ENCODE measurements around the gene MPC1L.
"Not testable (repeated sequence)": the region's sequence is repeated elsewhere in the genome, so short reads cannot be mapped to it uniquely, and the experiment has no call there.

The MPC1L gene

DNA sequence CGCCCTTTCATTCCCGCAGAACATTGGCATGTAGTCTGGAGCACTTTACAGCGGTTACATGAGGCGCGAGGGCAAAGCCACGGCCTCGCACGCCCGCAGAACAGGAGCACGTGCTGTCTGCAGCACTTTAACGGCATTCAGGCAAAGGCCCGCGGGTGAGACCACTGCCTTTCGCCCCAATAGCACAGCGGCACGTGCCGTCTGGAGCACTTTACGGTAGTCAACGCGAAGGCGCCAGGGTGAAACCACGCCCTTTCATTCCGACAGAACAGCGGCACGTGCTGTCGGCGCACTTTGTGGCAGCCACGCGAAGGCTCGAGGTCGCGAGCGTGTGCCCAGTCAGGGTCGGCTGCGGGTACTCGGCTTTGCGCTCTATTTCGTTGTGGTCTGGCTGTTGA, at the start of gene MPC1L:
Gene MPC1L (plus strand): TSS at position 290 of the 398 bp plus-strand sequence. CDS start 138 bp downstream, outside the sequence.
- no peak for DNase-seq (ENCODE audit: low read depth)

DNA sequence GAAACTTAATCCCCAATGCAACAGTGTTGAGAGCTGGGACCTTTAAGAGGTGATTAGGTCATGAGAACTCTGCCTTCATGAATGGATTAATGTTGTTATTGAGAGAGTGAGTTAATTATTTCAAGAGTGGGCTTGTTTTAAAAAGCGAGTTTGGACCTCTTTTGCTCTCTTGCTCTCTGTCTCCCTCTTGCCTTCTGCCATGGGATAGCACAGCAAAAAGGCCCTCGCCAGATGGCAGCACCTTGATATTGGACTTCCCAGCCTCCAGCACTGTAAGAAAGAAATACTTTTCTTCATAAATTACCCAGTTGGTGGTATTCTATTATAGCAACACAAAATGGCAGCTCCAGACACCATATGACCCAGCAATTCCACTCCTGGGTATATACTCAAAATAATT, 49.5 kb upstream of the MPC1L start:
- DNase-seq (ENCODE audit: low read depth), result no peak

DNA sequence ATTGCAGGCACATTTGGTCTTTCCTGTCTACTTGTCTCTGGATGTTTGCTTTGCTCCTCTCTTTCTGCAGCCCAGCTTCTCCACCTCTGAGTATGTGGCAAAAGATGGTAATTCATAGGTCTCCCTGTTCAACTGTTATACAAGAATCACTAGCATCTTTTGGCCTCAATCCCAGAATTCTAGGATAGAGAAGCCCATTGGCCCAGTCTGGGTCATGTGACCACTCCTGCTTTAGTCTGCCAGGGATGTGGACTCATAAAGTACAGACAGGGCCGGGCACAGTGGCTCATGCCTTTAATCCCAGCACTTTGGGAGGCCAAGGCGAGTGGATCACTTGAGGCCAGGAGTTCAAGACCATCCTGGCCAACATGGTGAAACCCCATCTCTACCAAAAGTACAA, 47.8 kb upstream of the MPC1L start:
- not testable (repeated sequence) for DNase-seq (ENCODE audit: low read depth)

DNA sequence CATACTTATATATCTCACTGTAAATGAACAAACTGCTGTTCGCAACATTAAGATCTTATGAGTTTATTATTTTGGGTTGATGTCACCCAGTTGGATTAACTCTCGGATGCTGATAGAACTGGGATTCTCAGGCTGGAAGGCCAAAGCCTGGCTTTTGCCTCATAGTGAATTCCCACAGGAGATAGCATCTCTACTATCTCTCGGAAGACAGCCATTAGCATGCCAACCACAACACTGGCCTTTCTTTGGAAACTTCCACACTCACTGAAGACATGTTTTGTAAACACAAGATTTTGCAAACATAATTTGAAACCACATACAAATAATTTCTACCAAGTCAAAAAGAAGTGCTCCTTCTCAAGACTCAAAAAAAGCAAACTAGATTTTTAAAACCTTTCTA, 46.9 kb upstream of the MPC1L start:
- DNase-seq (ENCODE audit: low read depth), result no peak

DNA sequence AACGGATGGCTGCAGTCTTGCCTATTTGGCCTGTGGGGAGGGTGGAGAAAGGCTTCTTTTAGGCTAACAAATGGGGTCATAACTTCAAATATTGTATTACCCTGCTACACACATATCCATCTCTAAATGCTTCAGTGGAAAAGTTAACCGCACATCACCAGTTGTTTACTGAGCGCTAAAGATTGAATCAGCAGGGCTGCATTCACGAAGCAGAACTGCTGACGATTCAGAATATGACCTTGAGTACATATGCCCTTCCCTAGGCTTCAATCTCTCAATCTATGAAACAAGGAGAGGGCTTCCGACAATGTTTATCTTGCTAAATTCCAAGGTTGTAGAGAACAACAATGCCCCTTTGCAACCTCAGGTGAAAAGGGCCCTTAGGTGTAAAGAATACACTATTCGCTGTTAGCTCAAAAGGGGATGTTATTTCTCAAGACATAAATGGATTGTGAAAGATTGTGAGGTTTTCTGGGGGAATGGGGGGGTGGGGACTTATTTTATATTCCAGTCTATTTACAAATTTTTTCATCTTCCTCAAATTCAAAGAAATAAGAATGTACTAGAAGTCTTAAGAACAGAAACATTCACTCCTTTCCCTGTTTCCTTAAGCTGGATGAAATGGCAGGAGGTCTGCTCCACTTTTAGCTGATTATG, 45.1 kb upstream of the MPC1L start:
- DNase-seq (ENCODE audit: low read depth), result no peak

DNA sequence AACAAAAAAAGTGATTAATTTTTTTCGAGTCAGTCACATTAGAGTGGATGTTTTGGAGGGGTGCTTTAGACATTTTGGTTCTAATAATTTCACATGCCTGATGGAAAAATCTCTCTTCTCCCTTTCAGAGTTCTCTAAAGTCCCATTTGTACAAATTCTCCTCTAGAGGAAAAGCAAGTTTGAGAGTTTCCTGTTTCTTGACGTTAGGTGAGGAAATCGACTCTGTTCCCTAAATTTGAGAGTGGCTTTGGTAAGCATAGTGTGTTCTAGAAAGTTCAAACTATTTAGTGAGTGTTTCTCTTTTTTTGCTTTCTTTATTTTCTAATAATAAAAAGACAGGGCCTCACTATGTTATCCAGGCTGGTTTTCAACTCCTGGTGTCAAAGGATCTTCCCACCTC, 44.1 kb upstream of the MPC1L start:
- no peak for DNase-seq (ENCODE audit: low read depth)

DNA sequence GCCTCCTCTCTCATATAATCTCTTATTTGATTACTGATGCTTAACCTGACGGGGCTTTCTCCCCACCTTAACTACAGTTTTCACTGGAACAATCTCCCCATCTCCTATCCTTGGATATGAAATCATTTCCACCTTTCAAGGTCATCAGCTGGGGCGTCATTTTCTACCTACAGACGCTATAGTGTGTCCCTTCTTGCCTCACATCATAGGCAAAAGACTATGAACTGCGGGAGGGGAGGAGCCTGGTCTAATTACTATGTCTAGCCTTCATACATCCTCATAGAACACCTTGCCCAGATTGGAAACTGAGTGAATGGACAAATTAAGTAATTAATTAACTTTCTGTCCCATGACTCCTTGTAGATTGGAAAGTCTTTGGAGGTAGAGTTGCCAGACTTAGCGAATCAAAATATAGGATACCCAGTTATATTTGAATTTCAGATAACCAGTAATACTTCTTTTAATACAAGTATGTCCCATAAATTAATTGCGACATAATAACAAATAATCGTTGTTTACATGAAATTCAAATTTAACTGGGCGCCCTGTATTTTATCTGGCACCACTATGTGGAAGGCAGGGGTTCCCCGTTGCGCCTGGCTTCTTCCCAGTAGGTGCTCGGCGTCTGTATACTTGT, 43.2 kb upstream of the MPC1L start:
- DNase-seq (ENCODE audit: low read depth), result no peak

DNA sequence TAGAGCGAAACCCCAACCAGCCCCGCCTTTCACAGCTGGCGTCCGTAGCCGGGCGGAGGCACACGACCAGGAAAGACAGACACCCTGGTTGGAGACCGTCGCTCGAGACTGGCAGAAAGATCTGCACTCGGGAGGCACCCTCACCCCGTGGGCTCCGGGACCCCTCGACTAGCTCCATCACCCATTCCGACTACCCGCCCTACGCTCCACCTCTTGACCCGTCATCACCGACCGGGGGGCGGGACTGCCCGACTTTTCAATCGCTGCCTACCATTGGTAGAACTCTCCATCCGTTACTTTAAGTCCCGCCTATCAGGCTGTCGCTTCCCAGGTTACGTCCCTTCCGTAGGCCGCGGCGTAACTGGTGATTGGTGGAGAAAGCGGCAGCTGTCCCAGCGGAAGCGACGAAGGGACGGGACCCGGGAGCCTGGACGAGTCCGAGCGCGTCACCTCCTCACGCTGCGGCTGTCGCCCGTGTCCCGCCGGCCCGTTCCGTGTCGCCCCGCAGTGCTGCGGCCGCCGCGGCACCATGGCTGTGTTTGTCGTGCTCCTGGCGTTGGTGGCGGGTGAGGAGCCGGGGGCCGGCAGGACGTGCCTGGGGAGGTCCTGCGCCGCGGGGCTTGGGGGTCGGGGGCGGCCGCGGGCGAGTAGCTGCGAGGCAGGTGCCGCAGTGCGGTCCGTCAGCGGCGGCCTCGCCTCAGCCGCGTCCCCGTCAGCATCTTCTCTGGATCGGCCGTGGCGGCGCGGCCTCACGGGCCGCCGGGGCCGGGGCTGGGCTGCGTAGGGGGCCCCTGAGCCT, 42.5 kb upstream of the MPC1L start, which contains the start of gene ATP6AP2:
Gene ATP6AP2 (plus strand): TSS at position 434 of the 799 bp plus-strand sequence. CDS start 96 bp downstream, at position 530.
- peak; percentile 76 for DNase-seq (ENCODE audit: low read depth)

DNA sequence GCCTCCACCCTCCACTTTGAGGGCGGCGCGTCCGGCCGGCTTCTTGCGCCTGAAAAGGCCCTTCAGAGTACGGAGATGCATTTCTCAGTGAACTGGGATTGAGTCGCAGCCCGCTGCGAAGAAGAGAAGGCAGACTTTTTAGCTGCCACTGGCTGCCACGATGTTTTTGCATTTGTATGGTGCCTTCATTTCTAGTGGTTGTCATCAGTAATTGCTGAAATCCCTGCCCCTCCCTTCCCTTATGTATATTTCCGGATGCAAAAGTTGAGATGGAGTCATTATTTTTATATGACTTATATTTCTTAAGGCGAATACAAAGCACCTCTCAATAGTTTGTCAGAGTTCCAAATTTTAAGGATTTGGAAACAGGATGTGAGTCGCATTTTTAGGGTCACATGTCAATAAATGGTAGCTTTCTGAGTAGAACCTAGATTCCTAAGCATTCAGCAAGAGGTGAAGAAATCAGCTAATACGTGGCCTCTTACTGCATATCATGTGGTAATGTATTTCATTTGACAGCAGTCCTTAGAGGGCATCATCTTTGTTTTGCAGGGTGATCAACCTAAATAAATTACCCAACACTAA, 41.8 kb upstream of the MPC1L start:
- DNase-seq (ENCODE audit: low read depth), result no peak

DNA sequence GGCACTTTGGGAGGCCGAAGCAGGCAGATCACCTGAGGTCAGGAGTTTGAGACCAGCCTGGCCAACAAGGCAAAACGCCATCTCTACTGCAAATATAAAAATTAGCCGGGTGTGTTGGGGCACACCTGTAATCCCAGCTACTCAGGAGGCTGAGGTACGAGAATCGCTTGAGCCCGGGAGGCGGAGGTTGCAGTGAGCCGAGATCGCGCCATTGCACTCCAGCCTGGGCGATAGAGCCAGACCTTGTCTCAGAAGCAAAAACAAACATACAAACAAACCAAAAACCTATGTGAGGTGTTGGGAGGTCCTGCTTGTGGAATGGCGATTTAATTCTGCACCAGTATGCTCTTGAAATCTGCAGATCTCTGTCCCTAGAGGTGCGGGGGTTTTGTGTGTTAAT, 41.0 kb upstream of the MPC1L start:
- DNase-seq (ENCODE audit: low read depth), result not testable (repeated sequence)

DNA sequence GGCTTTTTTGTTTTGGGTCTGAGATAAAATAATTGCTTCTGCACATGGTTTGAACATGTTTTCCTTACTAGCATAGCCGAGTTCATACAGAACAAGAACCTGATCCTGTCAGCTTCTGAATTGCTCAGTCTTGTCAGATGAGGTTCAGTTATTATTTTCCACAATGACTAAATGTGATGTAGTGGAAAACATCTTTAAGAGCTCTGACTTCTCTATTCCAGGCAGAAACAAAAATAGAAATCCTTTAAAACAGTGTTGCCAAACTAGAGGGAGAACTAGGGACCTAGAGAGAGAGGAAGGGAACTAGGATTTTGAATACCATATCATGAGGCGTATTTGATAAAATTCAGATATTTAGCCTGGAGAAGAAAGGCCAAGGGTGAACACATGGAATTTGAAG, 40.4 kb upstream of the MPC1L start:
- no peak for DNase-seq (ENCODE audit: low read depth)

DNA sequence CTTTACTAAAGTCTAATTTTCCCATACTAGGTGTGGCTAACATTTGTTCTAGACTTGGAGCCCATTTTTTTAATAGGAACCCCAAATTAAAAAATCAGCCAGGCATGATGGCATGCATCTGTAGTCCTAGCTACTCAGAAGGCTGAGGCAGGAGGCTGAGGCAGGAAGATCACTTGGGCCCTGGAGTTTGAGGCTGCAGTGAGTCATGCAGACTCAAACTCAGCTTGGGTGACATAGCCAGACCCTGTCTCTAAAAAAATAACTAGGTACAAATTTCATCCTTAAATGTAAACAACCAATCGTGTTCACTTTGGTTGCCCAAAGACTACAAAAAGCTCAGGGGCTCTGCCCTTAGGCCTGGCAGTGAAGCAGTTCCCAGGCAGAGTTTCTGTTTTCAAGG, 35.6 kb upstream of the MPC1L start:
- DNase-seq (ENCODE audit: low read depth), result not testable (repeated sequence)

DNA sequence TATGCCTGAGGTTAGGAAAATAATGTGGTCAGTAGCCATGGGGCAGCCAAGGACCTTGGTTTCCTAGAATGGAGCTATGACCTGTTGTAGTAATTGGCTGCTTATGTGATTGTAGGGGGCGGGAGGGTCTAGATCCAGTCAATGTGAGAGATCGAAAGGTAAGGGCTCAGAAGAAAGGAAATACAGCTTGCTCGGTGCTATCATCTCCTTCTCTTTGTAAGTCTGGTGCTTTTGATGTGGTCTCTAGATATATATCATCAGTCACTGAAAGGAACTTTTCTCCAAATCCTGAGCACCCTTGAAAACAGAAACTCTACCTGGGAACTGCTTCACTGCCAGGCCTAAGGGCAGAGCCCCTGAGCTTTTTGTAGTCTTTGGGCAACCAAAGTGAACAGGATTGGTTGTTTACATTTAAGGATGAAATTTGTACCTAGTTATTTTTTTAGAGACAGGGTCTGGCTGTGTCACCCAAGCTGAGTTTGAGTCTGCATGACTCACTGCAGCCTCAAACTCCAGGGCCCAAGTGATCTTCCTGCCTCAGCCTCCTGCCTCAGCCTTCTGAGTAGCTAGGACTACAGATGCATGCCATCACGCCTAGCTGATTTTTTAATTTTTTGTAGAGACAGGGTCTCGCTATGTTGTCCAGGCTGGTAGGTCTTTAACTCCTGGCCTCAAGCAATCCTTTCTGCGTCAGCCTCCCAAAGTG, 33.5 kb upstream of the MPC1L start:
- not testable (repeated sequence) for DNase-seq (ENCODE audit: low read depth)

DNA sequence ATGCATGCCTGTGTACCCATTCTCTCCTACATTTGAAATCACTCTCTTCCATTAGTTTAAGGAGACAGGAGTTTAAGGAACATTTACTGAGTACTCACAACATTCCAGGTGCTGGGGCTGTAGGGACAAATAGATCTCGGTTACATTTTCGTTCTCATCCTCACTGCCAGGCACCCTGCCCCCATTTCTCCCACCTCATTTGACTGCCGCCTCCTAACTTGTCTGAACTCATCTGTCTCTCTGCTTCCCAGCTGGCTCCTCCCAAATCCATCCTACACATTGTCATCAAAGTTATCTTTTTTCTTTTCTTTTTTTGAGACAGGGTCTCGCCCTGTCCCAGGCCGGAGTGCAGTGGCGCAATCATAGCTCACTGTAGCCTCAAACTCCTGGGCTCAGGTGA, 19.8 kb upstream of the MPC1L start:
- no peak for DNase-seq (ENCODE audit: low read depth)

DNA sequence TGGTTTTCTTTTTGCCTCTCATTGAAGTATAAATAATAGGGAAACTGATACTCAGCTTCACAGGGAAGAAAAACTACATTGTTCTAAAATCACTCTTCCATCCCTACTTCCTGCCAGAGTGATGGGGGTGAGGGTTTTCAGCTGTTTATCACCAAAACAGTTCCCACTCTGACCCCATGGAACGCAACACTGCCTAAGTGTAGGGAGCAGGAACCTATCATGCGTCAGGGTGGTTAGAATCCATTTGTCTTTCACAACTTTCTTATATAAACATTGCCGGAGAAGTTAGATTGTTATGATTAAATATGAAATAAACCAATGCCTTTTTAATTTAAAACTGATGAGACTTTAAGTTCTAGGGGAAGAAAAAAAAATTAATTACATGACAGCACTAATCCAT, 15.8 kb upstream of the MPC1L start:
- no peak for DNase-seq (ENCODE audit: low read depth)

DNA sequence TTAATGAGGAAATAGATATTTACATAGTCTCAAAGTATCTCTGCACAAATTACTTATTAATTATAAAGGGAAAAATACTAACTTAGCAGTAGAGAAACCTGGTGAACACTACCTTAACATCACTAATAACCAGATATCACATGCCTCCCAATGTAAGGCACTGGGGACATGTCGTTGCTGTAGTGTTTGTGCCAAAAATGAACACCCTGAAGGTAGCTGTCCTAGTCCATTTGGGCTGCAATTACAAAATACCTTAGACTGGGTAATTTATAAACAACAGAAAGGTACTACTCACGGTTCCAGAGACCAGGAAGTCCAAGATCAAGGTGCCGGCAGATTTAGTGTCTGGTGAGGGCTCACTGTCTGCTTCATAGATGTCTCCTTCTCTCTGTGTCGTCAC, 10.7 kb upstream of the MPC1L start:
- no peak for DNase-seq (ENCODE audit: low read depth)

DNA sequence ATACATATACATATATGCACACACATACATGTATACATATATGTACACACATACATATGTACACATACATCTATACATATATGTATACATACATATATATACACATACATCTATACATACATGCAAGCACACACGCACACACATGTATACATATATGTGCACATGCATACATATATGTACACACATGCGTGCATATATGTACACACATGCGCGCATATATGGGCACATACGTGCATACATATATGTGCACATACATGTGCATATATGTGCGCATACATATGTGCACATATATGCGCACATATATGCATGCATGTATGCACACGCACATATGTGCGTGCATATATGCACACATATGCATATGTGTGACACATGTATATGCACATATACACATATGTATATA, 7.3 kb upstream of the MPC1L start:
- no peak for DNase-seq (ENCODE audit: low read depth)

DNA sequence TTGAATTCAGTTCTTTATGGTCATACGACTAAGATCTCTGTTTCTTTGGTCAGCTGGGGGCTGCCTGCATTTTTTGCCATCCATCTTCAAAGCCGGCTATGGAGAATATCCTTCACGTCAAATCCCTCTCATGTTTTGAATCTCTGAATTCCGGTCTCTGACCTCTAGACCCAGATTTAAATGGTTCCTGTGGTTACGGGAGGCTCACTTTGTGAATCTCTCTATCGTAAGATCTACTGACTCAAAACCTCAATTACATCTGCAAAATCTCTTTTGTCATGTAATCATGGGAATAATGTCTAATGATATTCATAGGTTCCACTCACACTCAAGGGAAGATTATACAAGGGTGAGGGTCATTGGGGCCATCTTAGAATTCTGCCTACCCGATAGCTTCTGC, 5.7 kb upstream of the MPC1L start:
- no peak for DNase-seq (ENCODE audit: low read depth)

DNA sequence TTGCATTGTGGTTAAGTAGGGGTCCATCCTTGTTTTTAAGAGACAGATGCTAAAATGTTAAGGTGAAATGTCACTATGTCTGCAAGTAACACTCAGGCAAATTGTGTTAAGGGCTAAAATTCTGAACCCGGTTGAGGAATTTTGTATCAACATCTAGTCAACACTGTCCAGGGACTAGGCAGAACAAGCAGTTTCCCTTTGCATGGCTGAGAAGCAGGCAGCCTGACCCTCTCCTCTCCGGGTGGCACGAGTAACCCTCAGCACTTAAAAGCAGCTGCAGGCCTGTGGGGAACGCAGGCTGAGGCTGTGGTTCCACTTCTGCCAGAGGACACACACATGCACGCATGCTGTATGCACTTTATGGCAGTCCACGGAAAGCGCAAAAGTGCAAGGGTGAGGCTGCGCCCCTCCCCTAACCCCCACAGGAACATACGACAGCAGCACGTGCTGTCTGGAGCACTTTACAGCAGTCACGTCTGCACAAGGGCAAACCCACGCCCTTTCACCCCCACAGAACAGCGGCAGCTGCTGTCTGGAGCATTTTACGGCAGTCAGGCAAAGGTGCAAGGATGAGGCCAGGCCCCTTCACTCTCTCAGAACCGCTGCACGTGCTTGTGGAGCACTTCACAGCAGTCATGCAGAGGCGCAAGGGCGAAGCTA, 619 bp upstream of the MPC1L start:
- DNase-seq (ENCODE audit: low read depth), result no peak

DNA sequence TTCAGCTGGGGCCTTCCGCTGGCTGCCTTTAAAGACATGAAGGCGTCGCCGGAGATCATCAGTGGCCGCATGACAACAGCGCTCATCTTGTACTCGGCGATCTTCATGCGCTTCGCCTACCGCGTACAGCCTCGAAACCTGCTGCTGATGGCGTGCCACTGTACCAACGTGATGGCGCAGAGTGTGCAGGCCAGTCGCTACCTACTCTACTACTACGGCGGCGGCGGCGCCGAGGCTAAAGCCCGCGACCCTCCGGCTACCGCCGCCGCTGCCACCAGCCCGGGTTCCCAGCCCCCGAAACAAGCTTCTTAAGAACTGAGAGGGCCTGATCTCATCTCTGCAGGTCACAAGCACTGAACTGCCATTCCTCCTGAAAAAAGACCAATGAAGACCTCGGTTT, 437 bp downstream of the MPC1L start:
- DNase-seq (ENCODE audit: low read depth), result no peak

DNA sequence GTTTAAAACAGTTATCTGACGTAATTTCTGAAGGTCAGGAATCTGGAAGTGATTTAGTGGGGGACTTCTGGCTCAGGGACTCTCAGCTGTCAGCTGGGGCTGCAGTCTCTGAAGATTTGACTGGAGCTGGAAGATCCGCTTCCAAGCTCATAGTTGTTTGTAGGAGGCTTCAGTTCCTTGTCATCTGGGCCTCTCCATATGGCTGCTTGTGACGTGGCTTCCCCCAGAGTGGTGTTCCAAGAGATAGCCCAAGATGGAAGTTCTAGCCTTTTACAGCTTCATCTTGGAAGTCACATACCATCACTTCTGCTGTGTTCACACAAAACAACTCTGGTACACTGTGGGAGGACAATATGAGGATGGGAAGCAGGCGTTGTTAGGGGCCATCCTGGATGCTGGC, 2.1 kb downstream of the MPC1L start:
- no peak for DNase-seq (ENCODE audit: low read depth)

DNA sequence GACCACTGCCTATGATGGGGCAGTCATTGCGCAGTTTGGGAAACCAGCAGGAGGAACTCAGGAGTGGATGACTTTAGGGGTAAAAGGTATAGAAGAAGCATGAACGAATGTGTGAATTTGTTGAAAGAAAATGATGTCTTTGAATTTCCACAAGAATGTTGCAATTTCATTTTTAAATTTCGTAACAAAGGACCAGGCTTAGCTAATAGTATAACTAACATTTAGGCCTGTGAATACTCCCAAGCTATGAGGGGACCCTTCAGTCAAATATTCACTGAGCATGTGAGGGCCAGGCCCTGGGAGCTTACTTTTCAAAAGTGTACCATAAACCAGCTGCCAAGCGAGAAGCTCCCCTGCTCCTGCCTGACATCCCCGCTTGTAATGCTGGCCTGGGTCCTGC, 5.3 kb downstream of the MPC1L start:
- DNase-seq (ENCODE audit: low read depth), result no peak
